WERI-Rb-1 (cell line): ENCODE data around the gene CAPN11.
"Not testable (repeated sequence)": the region's sequence is repeated elsewhere in the genome, so short reads cannot be mapped to it uniquely, and the experiment has no call there.

ENCODE experiments used
- DNase-seq: peaks from one replicate; pipeline ENCODE4 v3.0.0-alpha.2; 2020
- H3K27ac ChIP-seq: fragments of 250-450 bp; sonication (Bioruptor Pico); 2 replicates; pipeline ENCODE4 v1.5.1; 2020; ENCODE audit warnings: mild to moderate bottlenecking, moderate library complexity
- H3K27me3 ChIP-seq: fragments of 250-450 bp; sonication (Bioruptor Pico); 2 replicates; pipeline ENCODE4 v1.5.1; 2021; ENCODE audit warnings: mild to moderate bottlenecking, low read depth, moderate library complexity; ENCODE audit not compliant: insufficient read depth, severe bottlenecking
- H3K36me3 ChIP-seq: fragments of 250-450 bp; sonication (Bioruptor Pico); 2 replicates; pipeline ENCODE4 v1.5.1; 2020; ENCODE audit warnings: mild to moderate bottlenecking, moderate library complexity
- H3K4me3 ChIP-seq: 2 replicates; pipeline ENCODE4 v1.5.1; 2011; ENCODE audit warnings: low read depth, mild to moderate bottlenecking, control low read depth, low read length
- H3K9me3 ChIP-seq: fragments of 250-450 bp; sonication (Bioruptor Pico); 2 replicates; pipeline ENCODE4 v1.5.1; 2021; ENCODE audit warnings: mild to moderate bottlenecking, moderate library complexity; ENCODE audit not compliant: severe bottlenecking
- TF ChIP-seq, protein P1 (sequence below): IDR thresholded peaks from 2 replicates; pipeline ENCODE4 v1.5.1; 2011; ENCODE audit warnings: low read depth, mild to moderate bottlenecking, control low read depth, inconsistent platforms, low read length

CAPN11 gene

DNA sequence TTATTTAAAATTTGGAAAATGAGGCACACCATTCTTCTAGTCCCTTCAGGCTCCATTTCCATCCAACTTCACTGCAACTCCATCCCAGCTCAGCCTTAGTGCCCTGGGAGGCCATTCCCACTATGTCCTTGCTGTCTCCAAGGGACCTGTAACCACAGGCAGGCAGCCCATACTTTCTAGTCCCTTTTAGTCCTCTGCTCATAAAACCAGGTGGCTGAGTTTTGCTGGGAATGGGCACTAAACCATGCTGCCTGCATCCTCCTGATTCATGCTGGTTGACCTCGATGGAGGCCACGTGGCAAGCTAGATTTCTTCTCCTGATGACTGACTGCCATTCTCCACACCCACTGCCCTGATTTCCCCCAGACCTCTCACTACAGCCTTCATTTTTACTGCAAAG is 30.6 kb downstream of the CAPN11 start:
- TF ChIP-seq, protein P1, sequence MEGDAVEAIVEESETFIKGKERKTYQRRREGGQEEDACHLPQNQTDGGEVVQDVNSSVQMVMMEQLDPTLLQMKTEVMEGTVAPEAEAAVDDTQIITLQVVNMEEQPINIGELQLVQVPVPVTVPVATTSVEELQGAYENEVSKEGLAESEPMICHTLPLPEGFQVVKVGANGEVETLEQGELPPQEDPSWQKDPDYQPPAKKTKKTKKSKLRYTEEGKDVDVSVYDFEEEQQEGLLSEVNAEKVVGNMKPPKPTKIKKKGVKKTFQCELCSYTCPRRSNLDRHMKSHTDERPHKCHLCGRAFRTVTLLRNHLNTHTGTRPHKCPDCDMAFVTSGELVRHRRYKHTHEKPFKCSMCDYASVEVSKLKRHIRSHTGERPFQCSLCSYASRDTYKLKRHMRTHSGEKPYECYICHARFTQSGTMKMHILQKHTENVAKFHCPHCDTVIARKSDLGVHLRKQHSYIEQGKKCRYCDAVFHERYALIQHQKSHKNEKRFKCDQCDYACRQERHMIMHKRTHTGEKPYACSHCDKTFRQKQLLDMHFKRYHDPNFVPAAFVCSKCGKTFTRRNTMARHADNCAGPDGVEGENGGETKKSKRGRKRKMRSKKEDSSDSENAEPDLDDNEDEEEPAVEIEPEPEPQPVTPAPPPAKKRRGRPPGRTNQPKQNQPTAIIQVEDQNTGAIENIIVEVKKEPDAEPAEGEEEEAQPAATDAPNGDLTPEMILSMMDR = no peak
- Histone ChIP-seq H3K36me3 (no peaks in the 10 kb centered on the region), H3K4me3 (no peak overlapping the region), H3K27ac (no peak overlapping the region), H3K27me3 (no peaks in the 10 kb centered on the region), H3K9me3 (no peaks in the 10 kb centered on the region)
- DNase-seq = no peak

DNA sequence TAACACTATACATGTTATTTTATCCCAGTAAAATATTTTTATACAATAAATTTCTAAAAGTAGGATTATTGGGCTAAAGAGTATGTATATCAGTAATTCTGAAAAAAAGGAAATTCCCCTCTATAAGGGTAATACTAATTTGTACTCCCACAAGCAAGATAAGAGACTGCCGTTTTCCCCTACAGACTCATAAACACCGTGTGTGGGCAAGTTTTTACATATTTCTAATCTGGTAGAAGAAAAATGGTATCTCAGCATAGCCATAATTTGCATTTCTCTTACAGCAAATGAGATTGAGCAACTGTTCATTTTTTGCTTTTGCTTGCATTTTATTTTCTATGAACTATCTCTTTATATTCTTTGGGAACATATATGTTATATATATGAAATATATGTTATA is 32.1 kb downstream of the CAPN11 start:
- Histone ChIP-seq H3K4me3 (no peak overlapping the region), H3K27ac (no peak overlapping the region), H3K36me3 (no peaks in the 10 kb centered on the region), H3K9me3 (no peaks in the 10 kb centered on the region), H3K27me3 (no peaks in the 10 kb centered on the region)
- no peak for DNase-seq
- TF ChIP-seq, protein P1 = no peak

GRCh38 chr6:44192428-44193041 is 33.9 kb downstream of the CAPN11 start:
- H3K27ac ChIP-seq = no peak overlapping the region
- H3K4me3 ChIP-seq = no peak overlapping the region
- no peaks in the 10 kb centered on the region for H3K36me3 ChIP-seq
- no peak for DNase-seq
- TF ChIP-seq, protein P1 = no peak
- H3K9me3 ChIP-seq = no peaks in the 10 kb centered on the region
- H3K27me3 ChIP-seq = no peaks in the 10 kb centered on the region

DNA sequence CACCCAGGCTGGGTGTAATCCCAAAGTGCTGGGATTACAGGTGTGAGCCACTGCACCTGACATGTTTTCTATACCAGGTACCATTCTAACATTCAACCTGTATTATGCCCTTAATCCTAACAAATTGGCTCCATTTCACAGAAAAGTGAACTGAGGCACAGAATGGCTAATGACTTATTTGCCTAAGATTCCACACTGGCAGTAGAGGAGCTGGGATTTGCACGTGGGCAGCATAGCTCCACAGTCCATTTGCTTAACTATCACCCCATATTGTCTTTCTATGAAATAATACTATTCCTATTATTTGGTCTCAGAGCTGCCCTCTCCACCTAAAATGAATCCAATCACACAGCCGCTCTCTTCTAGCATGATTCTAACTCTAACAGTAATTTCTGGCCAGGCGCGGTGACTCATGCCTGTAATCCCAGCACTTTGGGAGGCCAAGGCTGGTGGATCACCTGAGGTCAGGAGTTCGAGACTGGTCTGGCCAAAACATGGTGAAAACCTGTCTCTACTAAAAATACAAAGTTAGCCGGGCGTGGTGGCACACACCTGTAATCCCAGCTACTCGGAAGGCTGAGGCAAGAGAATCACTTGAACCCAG is 34.8 kb downstream of the CAPN11 start:
- TF ChIP-seq, protein P1 = no peak
- H3K4me3 ChIP-seq = no peak overlapping the region
- H3K9me3 ChIP-seq = no peaks in the 10 kb centered on the region

DNA sequence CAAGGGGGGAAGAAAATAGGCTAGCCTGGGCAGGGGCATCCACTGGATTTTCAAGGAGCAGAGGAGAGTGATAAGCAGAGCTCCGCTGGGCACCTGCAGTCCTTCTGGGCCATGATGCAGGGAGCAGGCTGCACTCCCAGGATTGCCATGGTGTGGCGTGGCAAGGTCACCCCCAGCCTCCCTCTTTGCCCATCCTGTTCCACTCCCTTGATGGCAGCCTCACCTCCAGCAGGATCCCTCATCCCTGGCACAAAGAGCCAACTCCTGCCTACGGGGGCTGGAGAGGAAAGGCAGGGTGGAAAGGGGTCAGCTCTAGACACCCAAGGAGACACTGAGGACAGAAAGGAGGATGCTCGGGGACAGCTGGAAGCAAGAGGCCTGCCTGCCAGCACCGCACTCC is 35.7 kb downstream of the CAPN11 start:
- TF ChIP-seq, protein P1 = no peak
- no peaks in the 10 kb centered on the region for H3K9me3 ChIP-seq
- H3K36me3 ChIP-seq = no peaks in the 10 kb centered on the region

More for the DNA sequence above, 34.8 kb downstream of the CAPN11 start:
- no peak overlapping the region for H3K27ac ChIP-seq
- DNase-seq = no peak
- H3K36me3 ChIP-seq = no peaks in the 10 kb centered on the region
- H3K27me3 ChIP-seq = no peaks in the 10 kb centered on the region

DNA sequence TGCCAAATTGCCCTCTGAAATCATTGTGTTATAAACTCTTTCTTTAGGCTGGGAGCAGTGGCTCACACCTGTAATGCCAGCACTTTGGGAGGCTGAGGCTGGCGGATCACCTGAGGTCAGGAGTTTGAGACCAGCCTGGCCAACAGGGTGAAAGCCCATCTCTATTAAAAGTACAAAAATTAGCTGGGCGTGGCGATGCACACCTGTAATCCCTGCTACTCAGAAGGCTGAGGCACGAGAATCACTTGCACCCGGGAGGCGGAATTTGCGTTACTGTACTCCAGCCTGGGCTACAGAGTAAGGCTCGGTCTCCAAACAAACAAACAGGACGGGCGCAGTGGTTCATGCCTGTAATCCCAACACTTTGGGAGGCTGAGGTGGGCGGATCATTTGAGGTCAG is 37.7 kb downstream of the CAPN11 start:
- not testable (repeated sequence) for H3K36me3 ChIP-seq, H3K27me3 ChIP-seq, H3K9me3 ChIP-seq, H3K27ac ChIP-seq, H3K4me3 ChIP-seq, DNase-seq

More for the DNA sequence above, 35.7 kb downstream of the CAPN11 start:
- no peak overlapping the region for H3K4me3 ChIP-seq
- no peaks in the 10 kb centered on the region for H3K27me3 ChIP-seq
- no peak for DNase-seq
- H3K27ac ChIP-seq = no peak overlapping the region
